ENCODE data around the gene CLIC4. TPM values are rescaled to one million over a fixed set of nuclear protein-coding genes. Genes with fewer than 3 reads are reported as not detected.

Gene CLIC4
- total RNA-seq, 1 donor from 2014 or later, result 136 TPM

GRCh38 chr1:24874611-24875234 lies 129.5 kb downstream of the CLIC4 start:
- Mint-ChIP-seq H3K9me3 (no peaks in the 10 kb centered on the region), H3K4me1 (no peaks in the 10 kb centered on the region), H3K27ac (no peak overlapping the region), H3K36me3 (no peaks in the 10 kb centered on the region), H3K4me3 (no peak overlapping the region), H3K27me3 (ENCODE audit: low read depth) (peaks cover 2% of the 10 kb centered on the region)
- no peak for TF ChIP-seq CTCF (IDR thresholded peaks at IDR 0.05; ENCODE audit: unreplicated experiment)
- no peak for DNase-seq (ENCODE audit: low spot score in 2 of 2, unreplicated experiment in 2 of 2)

GRCh38 chr1:24875257-24875656 lies 130.0 kb downstream of the CLIC4 start:
- no peaks in the 10 kb centered on the region for H3K4me1 Mint-ChIP-seq
- no peak overlapping the region for H3K4me3 Mint-ChIP-seq
- H3K9me3 Mint-ChIP-seq, result no peaks in the 10 kb centered on the region
- no peak overlapping the region for H3K27ac Mint-ChIP-seq
- TF ChIP-seq CTCF (IDR thresholded peaks at IDR 0.05; ENCODE audit: unreplicated experiment), result no peak
- H3K27me3 Mint-ChIP-seq (ENCODE audit: low read depth), result peaks cover 2% of the 10 kb centered on the region
- H3K36me3 Mint-ChIP-seq, result no peaks in the 10 kb centered on the region
- no peak for DNase-seq (ENCODE audit: low spot score in 2 of 2, unreplicated experiment in 2 of 2)

GRCh38 chr1:24875991-24876506 lies 130.8 kb downstream of the CLIC4 start:
- H3K27ac Mint-ChIP-seq, result no peak overlapping the region
- H3K36me3 Mint-ChIP-seq, result no peaks in the 10 kb centered on the region
- no peaks in the 10 kb centered on the region for H3K4me1 Mint-ChIP-seq
- no peak overlapping the region for H3K4me3 Mint-ChIP-seq
- H3K27me3 Mint-ChIP-seq (ENCODE audit: low read depth), result peaks cover 6% of the 10 kb centered on the region
- no peak for TF ChIP-seq CTCF (IDR thresholded peaks at IDR 0.05; ENCODE audit: unreplicated experiment)
- H3K9me3 Mint-ChIP-seq, result peaks cover 3% of the 10 kb centered on the region
- DNase-seq (ENCODE audit: low spot score in 2 of 2, unreplicated experiment in 2 of 2), result no peak

- H3K4me3 Mint-ChIP-seq, result no peak overlapping the region
- no peaks in the 10 kb centered on the region for H3K36me3 Mint-ChIP-seq
- H3K9me3 Mint-ChIP-seq, result peaks cover 18% of the 10 kb centered on the region
- peaks cover 16% of the 10 kb centered on the region for H3K27me3 Mint-ChIP-seq (ENCODE audit: low read depth)
- H3K27ac Mint-ChIP-seq, result no peak overlapping the region
- H3K4me1 Mint-ChIP-seq, result no peaks in the 10 kb centered on the region
- no peak for DNase-seq (ENCODE audit: low spot score in 2 of 2, unreplicated experiment in 2 of 2)
- TF ChIP-seq CTCF (IDR thresholded peaks at IDR 0.05; ENCODE audit: unreplicated experiment), result no peak
Measured at GRCh38 chr1:24878045-24878444, 132.8 kb downstream of the CLIC4 start.

GRCh38 chr1:24878775-24879742 lies 133.8 kb downstream of the CLIC4 start:
- DNase-seq (ENCODE audit: low spot score in 2 of 2, unreplicated experiment in 2 of 2), result no peak
- no peak overlapping the region for H3K27ac Mint-ChIP-seq
- no peaks in the 10 kb centered on the region for H3K4me1 Mint-ChIP-seq
- H3K27me3 Mint-ChIP-seq (ENCODE audit: low read depth), result peaks cover 20% of the 10 kb centered on the region
- no peaks in the 10 kb centered on the region for H3K36me3 Mint-ChIP-seq
- no peak overlapping the region for H3K4me3 Mint-ChIP-seq
- TF ChIP-seq CTCF (IDR thresholded peaks at IDR 0.05; ENCODE audit: unreplicated experiment), result no peak
- peaks cover 28% of the 10 kb centered on the region for H3K9me3 Mint-ChIP-seq
